HUES64 (cell line): ENCODE results near the gene ABI3BP.

Source experiments
- H3K27ac ChIP-seq: 2 replicates; pipeline ENCODE4 v1.7.0; 2013; ENCODE audit warnings: low read depth, low read length, inconsistent platforms
- H3K27me3 ChIP-seq: 2 replicates; pipeline ENCODE4 v1.6.1; 2013; ENCODE audit warnings: mild to moderate bottlenecking, low read length; ENCODE audit not compliant: insufficient read depth
- H3K36me3 ChIP-seq: 2 replicates; pipeline ENCODE4 v1.6.1; 2013; ENCODE audit warnings: mild to moderate bottlenecking, low read length; ENCODE audit not compliant: insufficient read depth
- H3K4me1 ChIP-seq: 2 replicates; pipeline ENCODE4 v1.6.1; 2013; ENCODE audit warnings: mild to moderate bottlenecking, low read length, moderate library complexity; ENCODE audit not compliant: insufficient read depth
- H3K4me3 ChIP-seq: 2 replicates; pipeline ENCODE4 v1.5.1; 2013; ENCODE audit warnings: mild to moderate bottlenecking, low read length, moderate library complexity
- H3K9ac ChIP-seq: 2 replicates; pipeline ENCODE4 v1.6.1; 2013; ENCODE audit warnings: mild to moderate bottlenecking, low read depth, low read length
- H3K9me3 ChIP-seq: 2 replicates; pipeline ENCODE4 v1.6.1; 2013; ENCODE audit warnings: low read depth, low read length; ENCODE audit not compliant: insufficient read depth
- WGBS: fragments of 150-250, 120-280 bp; methylation state at CpG from one replicate; pipeline ENCODE4 v1.1.7; 2013; ENCODE audit warnings: missing lambda C conversion rate; 5-methylcytosine and 5-hydroxymethylcytosine counted together

Gene ABI3BP

GRCh38 chr3:100703865-100704264 lies 289.4 kb downstream of the ABI3BP start:
- WGBS = 91% methylated on average over 4 of the region's 4 CpGs
- Histone ChIP-seq H3K27me3 (peaks cover 60% of the 10 kb centered on the region), H3K9ac (no peak overlapping the region)

GRCh38 chr3:100702980-100703345 lies 290.3 kb downstream of the ABI3BP start:
- no peaks in the 10 kb centered on the region for H3K36me3 ChIP-seq
- no peak overlapping the region for H3K4me3 ChIP-seq
- no peak overlapping the region for H3K9ac ChIP-seq
- WGBS = 93% methylated on average over 4 of the region's 5 CpGs
- no peaks in the 10 kb centered on the region for H3K4me1 ChIP-seq
- peaks cover 55% of the 10 kb centered on the region for H3K27me3 ChIP-seq
- H3K9me3 ChIP-seq = no peaks in the 10 kb centered on the region
- no peak overlapping the region for H3K27ac ChIP-seq

More at GRCh38 chr3:100703865-100704264, 289.4 kb downstream of the ABI3BP start:
- Histone ChIP-seq H3K27ac (no peak overlapping the region), H3K4me3 (no peak overlapping the region), H3K4me1 (peaks cover 2% of the 10 kb centered on the region; the same call in 1 of the 2 replicates), H3K9me3 (peaks cover 4% of the 10 kb centered on the region; the same call in 1 of the 2 replicates), H3K36me3 (no peaks in the 10 kb centered on the region)

- WGBS = 91% methylated on average over 3 of the region's 4 CpGs
- H3K36me3 ChIP-seq = no peaks in the 10 kb centered on the region
- H3K4me3 ChIP-seq = no peak overlapping the region
- no peaks in the 10 kb centered on the region for H3K4me1 ChIP-seq
- no peaks in the 10 kb centered on the region for H3K9me3 ChIP-seq
- peaks cover 48% of the 10 kb centered on the region for H3K27me3 ChIP-seq
- no peak overlapping the region for H3K27ac ChIP-seq
- H3K9ac ChIP-seq = no peak overlapping the region
Observed at GRCh38 chr3:100702082-100702979, 290.9 kb downstream of the ABI3BP start.

- H3K9me3 ChIP-seq = no peaks in the 10 kb centered on the region
- no peak overlapping the region for H3K27ac ChIP-seq
- no peak overlapping the region for H3K9ac ChIP-seq
- 93% methylated on average over 3 of the region's 5 CpGs for WGBS
- H3K4me1 ChIP-seq = no peaks in the 10 kb centered on the region
- no peaks in the 10 kb centered on the region for H3K36me3 ChIP-seq
- H3K4me3 ChIP-seq = no peak overlapping the region
- peaks cover 32% of the 10 kb centered on the region for H3K27me3 ChIP-seq
Observed at GRCh38 chr3:100700708-100701107, 292.5 kb downstream of the ABI3BP start.
